K562 (cell line): ENCODE measurements around the gene CAPN2. TPM values are rescaled to one million over a fixed set of nuclear protein-coding genes. Genes with fewer than 3 reads are reported as not detected.

ENCODE experiments used
- ATF1 ChIP-seq, 2 experiments: fragments of 450-650 bp in 1 of 2; IDR thresholded peaks; 2 replicates each; pipeline ENCODE4 v1.6.1; 2016; ENCODE audit warnings: missing compliant biosample characterization in 1 of 2, missing genetic modification characterization in 1 of 2
- CBFA2T3 ChIP-seq: fragments of 450-650 bp; IDR thresholded peaks from 2 replicates; pipeline ENCODE4 v1.6.1; 2017
- CBX2 ChIP-seq: fragments of 200-600 bp; sonication (generic); IDR thresholded peaks from one replicate; pipeline ENCODE4 v1.6.1; 2012; ENCODE audit warnings: mild to moderate bottlenecking, low read length, inconsistent platforms; ENCODE audit not compliant: insufficient read depth, poor library complexity, severe bottlenecking
- CEBPG ChIP-seq, 3 experiments: fragments of 200-800 bp in 1 of 3; sonication (Bioruptor generic) in 1 of 3; sonication (generic) in 1 of 3; formaldehyde crosslinking in 1 of 3; IDR thresholded peaks in 2 of 3; conservative IDR thresholded peaks in 1 of 3; 2 replicates each; pipeline versions ENCODE4 v1.6.1 to v1.8.0; 2016 to 2022; ENCODE audit warnings: missing compliant biosample characterization in 2 of 3, missing genetic modification characterization in 2 of 3, mild to moderate bottlenecking in 1 of 3, missing genetic modification reagents in 1 of 3
- ETS2 ChIP-seq: IDR thresholded peaks from 2 replicates; pipeline ENCODE4 v1.6.1; 2016; ENCODE audit warnings: borderline replicate concordance, missing genetic modification characterization, mild to moderate bottlenecking, moderate library complexity, missing compliant biosample characterization; ENCODE audit not compliant: poor library complexity, severe bottlenecking
- FOSL1 ChIP-seq: fragments of 200-800 bp; sonication (Bioruptor generic); conservative IDR thresholded peaks from 2 replicates; pipeline ENCODE4 v1.6.1; 2016; ENCODE audit warnings: missing genetic modification characterization, missing compliant biosample characterization
- KLF1 ChIP-seq: fragments of 450-650 bp; IDR thresholded peaks from 2 replicates; pipeline ENCODE4 v1.6.1; 2016; ENCODE audit warnings: missing genetic modification characterization, missing compliant biosample characterization
- MEF2A ChIP-seq: IDR thresholded peaks from 2 replicates; pipeline ENCODE4 v1.6.1; 2011; ENCODE audit warnings: low read depth, mild to moderate bottlenecking, low read length, moderate library complexity; ENCODE audit not compliant: control insufficient read depth
- NFE2 ChIP-seq: IDR thresholded peaks from 2 replicates; pipeline ENCODE4 v1.6.1; 2014; ENCODE audit warnings: antibody characterized with exemption, low read depth
- ZNF12 ChIP-seq: sonication (generic); formaldehyde crosslinking; IDR thresholded peaks from 2 replicates; pipeline ENCODE4 v1.4.0; 2020; ENCODE audit warnings: mild to moderate bottlenecking, missing genetic modification reagents
- ZNF311 ChIP-seq: fragments of 250-450 bp; sonication (Bioruptor Pico); IDR thresholded peaks from 2 replicates; pipeline ENCODE4 v1.4.0; 2020; ENCODE audit warnings: mild to moderate bottlenecking, moderate library complexity
- polyA plus RNA-seq, 8 experiments: library from polyadenylated mRNA; depleted of rRNA in 4 of 8; stranded (reverse) in 5 of 8; unstranded in 3 of 8; fragments of >200 nt; fragmentation: Nextera tagmentation in 2 of 8; fragmentation: Illumina TruSeq in 1 of 8; extraction: Ambion mirVana in 2 of 8; extraction: Trizol in 1 of 8; gene quantifications; 2 replicates each; pipeline versions ENCODE4 v1.2.1 to v1.2.3, GENCODE V29; 2011 to 2014; ENCODE audit warnings: inconsistent platforms in 1 of 8, missing spikeins in 1 of 8
- total RNA-seq, 7 experiments: library from RNA; depleted of rRNA in 6 of 7; stranded (reverse); fragments of >200 nt in 6 of 7; fragmentation: Illumina TruSeq in 2 of 7; extraction: Trizol in 2 of 7; gene quantifications; 2 replicates each; pipeline versions ENCODE4 v1.2.1 to v1.2.3, GENCODE V29; 2011 to 2021; ENCODE audit warnings: low replicate concordance in 1 of 7
- TF ChIP-seq, protein P1 (sequence below): fragments of 450-650 bp; IDR thresholded peaks from 2 replicates; pipeline ENCODE4 v1.6.1; 2016
- TF ChIP-seq, protein P2 (sequence below): sonication (generic); formaldehyde crosslinking; IDR thresholded peaks from 2 replicates; pipeline ENCODE4 v1.8.0; 2022; ENCODE audit warnings: mild to moderate bottlenecking, missing genetic modification reagents
- TF ChIP-seq, protein P3 (sequence below): sonication (generic); formaldehyde crosslinking; IDR thresholded peaks from 2 replicates; pipeline ENCODE4 v1.8.0; 2022; ENCODE audit warnings: missing genetic modification reagents, mild to moderate bottlenecking, borderline replicate concordance
- TF ChIP-seq, protein P4 (sequence below): fragments of 250-450 bp; sonication (Bioruptor Pico); IDR thresholded peaks from 2 replicates; pipeline ENCODE4 v1.8.0; 2021; ENCODE audit warnings: moderate library complexity, mild to moderate bottlenecking, inconsistent platforms
- TF ChIP-seq, protein P5 (sequence below): sonication (generic); formaldehyde crosslinking; IDR thresholded peaks from 2 replicates; pipeline ENCODE4 v1.8.1; 2023; ENCODE audit warnings: mild to moderate bottlenecking, missing genetic modification reagents
- TF ChIP-seq, protein P6 (sequence below): sonication (generic); formaldehyde crosslinking; IDR thresholded peaks from 2 replicates; pipeline ENCODE4 v1.8.0; 2023; ENCODE audit warnings: mild to moderate bottlenecking, missing genetic modification reagents

CAPN2 gene
- total and polyA plus RNA-seq, 9 of the 15 experiments (the other 6 are each of a cell fraction or from before 2014, with no cell fraction given): 24.6 to 157 (median 101) TPM

DNA sequence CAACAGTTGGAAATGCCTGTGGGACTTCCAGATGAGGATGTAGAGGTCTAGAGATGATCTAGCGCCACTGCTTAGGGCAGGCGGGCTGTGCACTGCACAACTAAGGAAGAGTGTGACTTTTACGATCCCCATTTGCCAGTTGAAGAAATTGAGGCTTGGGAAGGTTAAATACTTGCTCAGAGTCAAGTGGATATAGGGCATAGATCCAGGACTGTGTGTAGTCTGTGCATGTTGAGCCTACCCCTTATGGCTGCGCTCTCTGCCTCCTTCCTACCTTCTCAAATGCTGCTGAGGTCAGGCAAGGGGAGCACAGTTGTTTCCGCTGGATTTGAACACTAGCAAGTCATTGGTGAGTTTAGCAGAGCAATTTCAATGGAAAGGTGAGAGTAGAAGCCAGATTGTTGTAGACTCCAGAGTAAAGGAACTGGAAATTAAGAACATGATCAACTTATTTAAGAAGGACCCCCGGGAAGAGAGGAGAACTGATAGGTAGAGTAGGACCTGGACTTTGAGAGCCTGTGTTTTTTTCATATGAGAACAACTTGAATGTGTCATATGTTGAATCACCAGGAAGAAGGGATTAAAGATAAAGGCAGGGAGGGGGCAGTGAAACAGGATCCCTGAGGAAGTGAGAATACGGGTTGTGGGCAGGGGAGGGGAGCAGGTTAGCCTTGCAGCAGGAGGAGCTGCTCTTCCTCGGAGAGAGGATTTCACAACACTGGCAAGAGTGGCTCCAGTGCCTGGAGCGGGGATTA lies 2.7 kb downstream of the CAPN2 start (continued):
- TF ChIP-seq, protein P1, sequence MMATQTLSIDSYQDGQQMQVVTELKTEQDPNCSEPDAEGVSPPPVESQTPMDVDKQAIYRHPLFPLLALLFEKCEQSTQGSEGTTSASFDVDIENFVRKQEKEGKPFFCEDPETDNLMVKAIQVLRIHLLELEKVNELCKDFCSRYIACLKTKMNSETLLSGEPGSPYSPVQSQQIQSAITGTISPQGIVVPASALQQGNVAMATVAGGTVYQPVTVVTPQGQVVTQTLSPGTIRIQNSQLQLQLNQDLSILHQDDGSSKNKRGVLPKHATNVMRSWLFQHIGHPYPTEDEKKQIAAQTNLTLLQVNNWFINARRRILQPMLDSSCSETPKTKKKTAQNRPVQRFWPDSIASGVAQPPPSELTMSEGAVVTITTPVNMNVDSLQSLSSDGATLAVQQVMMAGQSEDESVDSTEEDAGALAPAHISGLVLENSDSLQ: no peak
- TF ChIP-seq ZNF12 (CRISPR knock-in tag) (0 out of 2 replicates have a peak, but pooled peaks have one; percentile 37), NFE2 (peak; percentile 7), KLF1 (tag) (no peak), CBFA2T3 (peak; percentile 37), ATF1 (CRISPR knock-in tag; IDR thresholded peaks at IDR 0.05) (no peak), ATF1 (tag; IDR thresholded peaks at IDR 0.05) (no peak), ETS2 (tag) (no peak), CEBPG (CRISPR knock-in tag; IDR thresholded peaks at IDR 0.05) (peak; percentile 81), CEBPG (tag; conservative IDR thresholded peaks at IDR 0.05 in 1 of 2, IDR thresholded peaks at IDR 0.05 in 1 of 2) (peak; percentile 89 to 92), MEF2A (no peak), CBX2 (no peak), FOSL1 (tag) (peak; percentile 97), ZNF311 (CRISPR knock-in tag) (no peak)
- TF ChIP-seq, protein P2, sequence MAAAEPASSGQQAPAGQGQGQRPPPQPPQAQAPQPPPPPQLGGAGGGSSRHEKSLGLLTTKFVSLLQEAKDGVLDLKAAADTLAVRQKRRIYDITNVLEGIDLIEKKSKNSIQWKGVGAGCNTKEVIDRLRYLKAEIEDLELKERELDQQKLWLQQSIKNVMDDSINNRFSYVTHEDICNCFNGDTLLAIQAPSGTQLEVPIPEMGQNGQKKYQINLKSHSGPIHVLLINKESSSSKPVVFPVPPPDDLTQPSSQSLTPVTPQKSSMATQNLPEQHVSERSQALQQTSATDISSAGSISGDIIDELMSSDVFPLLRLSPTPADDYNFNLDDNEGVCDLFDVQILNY (CRISPR knock-in tag): no peak
- TF ChIP-seq, protein P3, sequence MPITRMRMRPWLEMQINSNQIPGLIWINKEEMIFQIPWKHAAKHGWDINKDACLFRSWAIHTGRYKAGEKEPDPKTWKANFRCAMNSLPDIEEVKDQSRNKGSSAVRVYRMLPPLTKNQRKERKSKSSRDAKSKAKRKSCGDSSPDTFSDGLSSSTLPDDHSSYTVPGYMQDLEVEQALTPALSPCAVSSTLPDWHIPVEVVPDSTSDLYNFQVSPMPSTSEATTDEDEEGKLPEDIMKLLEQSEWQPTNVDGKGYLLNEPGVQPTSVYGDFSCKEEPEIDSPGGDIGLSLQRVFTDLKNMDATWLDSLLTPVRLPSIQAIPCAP (CRISPR knock-in tag): peak; percentile 57; the same call in 1 of the 2 replicates
- TF ChIP-seq, protein P4, sequence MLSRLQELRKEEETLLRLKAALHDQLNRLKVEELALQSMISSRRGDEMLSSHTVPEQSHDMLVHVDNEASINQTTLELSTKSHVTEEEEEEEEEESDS: no peak
- TF ChIP-seq, protein P5, sequence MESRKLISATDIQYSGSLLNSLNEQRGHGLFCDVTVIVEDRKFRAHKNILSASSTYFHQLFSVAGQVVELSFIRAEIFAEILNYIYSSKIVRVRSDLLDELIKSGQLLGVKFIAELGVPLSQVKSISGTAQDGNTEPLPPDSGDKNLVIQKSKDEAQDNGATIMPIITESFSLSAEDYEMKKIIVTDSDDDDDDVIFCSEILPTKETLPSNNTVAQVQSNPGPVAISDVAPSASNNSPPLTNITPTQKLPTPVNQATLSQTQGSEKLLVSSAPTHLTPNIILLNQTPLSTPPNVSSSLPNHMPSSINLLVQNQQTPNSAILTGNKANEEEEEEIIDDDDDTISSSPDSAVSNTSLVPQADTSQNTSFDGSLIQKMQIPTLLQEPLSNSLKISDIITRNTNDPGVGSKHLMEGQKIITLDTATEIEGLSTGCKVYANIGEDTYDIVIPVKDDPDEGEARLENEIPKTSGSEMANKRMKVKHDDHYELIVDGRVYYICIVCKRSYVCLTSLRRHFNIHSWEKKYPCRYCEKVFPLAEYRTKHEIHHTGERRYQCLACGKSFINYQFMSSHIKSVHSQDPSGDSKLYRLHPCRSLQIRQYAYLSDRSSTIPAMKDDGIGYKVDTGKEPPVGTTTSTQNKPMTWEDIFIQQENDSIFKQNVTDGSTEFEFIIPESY (CRISPR knock-in tag): peak; percentile 90
- TF ChIP-seq, protein P6, sequence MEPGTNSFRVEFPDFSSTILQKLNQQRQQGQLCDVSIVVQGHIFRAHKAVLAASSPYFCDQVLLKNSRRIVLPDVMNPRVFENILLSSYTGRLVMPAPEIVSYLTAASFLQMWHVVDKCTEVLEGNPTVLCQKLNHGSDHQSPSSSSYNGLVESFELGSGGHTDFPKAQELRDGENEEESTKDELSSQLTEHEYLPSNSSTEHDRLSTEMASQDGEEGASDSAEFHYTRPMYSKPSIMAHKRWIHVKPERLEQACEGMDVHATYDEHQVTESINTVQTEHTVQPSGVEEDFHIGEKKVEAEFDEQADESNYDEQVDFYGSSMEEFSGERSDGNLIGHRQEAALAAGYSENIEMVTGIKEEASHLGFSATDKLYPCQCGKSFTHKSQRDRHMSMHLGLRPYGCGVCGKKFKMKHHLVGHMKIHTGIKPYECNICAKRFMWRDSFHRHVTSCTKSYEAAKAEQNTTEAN (CRISPR knock-in tag): 0 out of 2 replicates have a peak, but pooled peaks have one; percentile 55
